ENCODE measurements around the gene TGFBR3.

GRCh38 chr1:91854852-91855534 is 31.0 kb downstream of the TGFBR3 start:
- TF ChIP-seq, protein P1, sequence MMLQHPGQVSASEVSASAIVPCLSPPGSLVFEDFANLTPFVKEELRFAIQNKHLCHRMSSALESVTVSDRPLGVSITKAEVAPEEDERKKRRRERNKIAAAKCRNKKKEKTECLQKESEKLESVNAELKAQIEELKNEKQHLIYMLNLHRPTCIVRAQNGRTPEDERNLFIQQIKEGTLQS (CRISPR knock-in tag; conservative IDR thresholded peaks at IDR 0.05): no peak
- no peak for TF ChIP-seq ZNF263 (CRISPR knock-in tag; IDR thresholded peaks at IDR 0.05; ENCODE audit: low read depth)
